ENCODE measurements around the gene EXOC4.

GRCh38 chr7:133916621-133917020 lies 663.7 kb downstream of the EXOC4 start:
- TF ChIP-seq FOSL1 (IDR thresholded peaks at IDR 0.05; ENCODE audit: insufficient read depth, low read depth, low read length) (no peak), EZH2 (IDR thresholded peaks at IDR 0.05; ENCODE audit: low read depth, low read length, severe bottlenecking) (no peak), EP300 (IDR thresholded peaks at IDR 0.05; ENCODE audit: borderline replicate concordance in 1 of 2, low read depth in 2 of 2, low read length in 2 of 2) (no peak), CTCF (IDR thresholded peaks at IDR 0.05; ENCODE audit: control extremely low read depth in 1 of 3, insufficient read depth in 1 of 3, low read depth in 1 of 3, low read length in 3 of 3) (no peak), TAF7 (optimal IDR thresholded peaks at IDR 0.05; ENCODE audit: borderline replicate concordance, low read depth, low read length) (no peak), EGR1 (IDR thresholded peaks at IDR 0.05; ENCODE audit: borderline replicate concordance, low read depth, low read length) (no peak), CEBPB (IDR thresholded peaks at IDR 0.05; ENCODE audit: low read depth, low read length) (no peak), POLR2AphosphoS5 (IDR thresholded peaks at IDR 0.05; ENCODE audit: low read depth, low read length) (no peak), TEAD4 (IDR thresholded peaks at IDR 0.05; ENCODE audit: low read depth, low read length) (no peak), GTF2F1 (IDR thresholded peaks at IDR 0.05; ENCODE audit: borderline replicate concordance, low read depth, low read length) (no peak), KDM1A (IDR thresholded peaks at IDR 0.05; ENCODE audit: borderline replicate concordance, low read length) (no peak), POLR2A (IDR thresholded peaks at IDR 0.05; ENCODE audit: control extremely low read depth in 1 of 2, low read depth in 2 of 2, low read length in 2 of 2) (no peak)
